Stimulated activated CD4-positive, alpha-beta T cell treated with anti-CD3 and anti-CD28 coated beads, Interleukin-15, amount 100 ng/mL, for 1 hour (primary cell): ENCODE measurements around the gene ZNF385A.
"Not testable (repeated sequence)": the region's sequence is repeated elsewhere in the genome, so short reads cannot be mapped to it uniquely, and the experiment has no call there.

Experiments used
- DNase-seq, 2 donors: peaks; one replicate each; pipeline ENCODE4 v3.0.0-alpha.2; 2020; ENCODE audit warnings: low read depth in 1 of 2, low spot score in 1 of 2

Gene ZNF385A

GRCh38 chr12:54357506-54358190, 26.9 kb downstream of the ZNF385A start:
- no peak for DNase-seq

GRCh38 chr12:54356951-54357356, 27.6 kb downstream of the ZNF385A start:
- DNase-seq: no peak

- DNase-seq: no peak
Measured at GRCh38 chr12:54356228-54356627, 28.3 kb downstream of the ZNF385A start.

- DNase-seq: no peak
Measured at GRCh38 chr12:54355104-54355815, 29.3 kb downstream of the ZNF385A start.

GRCh38 chr12:54354271-54354670, 30.3 kb downstream of the ZNF385A start:
- not testable (repeated sequence) for DNase-seq

GRCh38 chr12:54352891-54353874, 31.4 kb downstream of the ZNF385A start:
- DNase-seq: no peak

DNA sequence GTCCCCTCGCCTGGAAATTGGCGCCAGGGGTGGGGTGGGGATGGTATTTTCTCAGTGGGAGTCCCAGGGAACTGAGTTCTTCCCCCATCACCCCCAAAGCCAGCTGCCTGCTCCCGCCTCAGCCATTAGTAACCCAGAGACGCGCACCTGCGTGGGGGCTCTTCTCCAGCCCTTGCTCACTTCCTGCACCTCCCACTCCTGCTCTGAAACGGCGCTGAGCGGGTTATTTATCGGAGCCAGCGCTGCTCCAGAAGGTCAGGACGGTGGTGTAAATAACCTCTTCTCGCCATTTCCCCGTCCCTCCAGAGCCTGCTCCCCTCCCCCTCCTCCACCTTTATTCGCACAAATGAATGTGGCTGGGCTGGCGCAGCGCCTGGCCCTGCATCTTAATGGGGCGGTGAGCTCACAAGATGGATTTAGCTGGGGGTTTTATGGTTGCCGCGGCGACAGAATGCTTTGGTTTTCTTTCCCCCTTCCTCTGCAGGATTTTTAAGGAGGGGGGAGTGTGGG, 32.5 kb downstream of the ZNF385A start:
- peak in 1 of 2 donors; percentile 22 for DNase-seq

GRCh38 chr12:54351341-54351740, 33.2 kb downstream of the ZNF385A start:
- DNase-seq: no peak

DNA sequence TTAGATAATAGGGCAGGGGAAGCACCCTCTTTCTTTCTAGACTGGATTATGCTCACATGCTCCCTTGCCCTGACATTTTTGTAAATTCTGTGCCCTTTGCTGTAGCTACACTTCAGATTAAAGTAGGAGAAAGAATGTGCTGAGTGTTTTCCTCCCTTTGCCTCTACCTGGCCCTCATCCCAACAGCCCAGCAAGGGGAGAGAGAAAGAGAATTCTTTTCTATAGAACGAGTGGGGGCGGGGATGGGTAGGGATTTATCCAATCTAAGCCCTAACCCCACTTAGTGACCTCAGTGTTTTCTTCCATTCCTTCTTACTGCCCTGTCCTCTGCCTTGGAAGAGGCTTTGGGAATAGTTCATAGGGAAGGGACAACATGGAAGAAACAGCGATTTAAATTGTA, 33.8 kb downstream of the ZNF385A start:
- no peak for DNase-seq

DNA sequence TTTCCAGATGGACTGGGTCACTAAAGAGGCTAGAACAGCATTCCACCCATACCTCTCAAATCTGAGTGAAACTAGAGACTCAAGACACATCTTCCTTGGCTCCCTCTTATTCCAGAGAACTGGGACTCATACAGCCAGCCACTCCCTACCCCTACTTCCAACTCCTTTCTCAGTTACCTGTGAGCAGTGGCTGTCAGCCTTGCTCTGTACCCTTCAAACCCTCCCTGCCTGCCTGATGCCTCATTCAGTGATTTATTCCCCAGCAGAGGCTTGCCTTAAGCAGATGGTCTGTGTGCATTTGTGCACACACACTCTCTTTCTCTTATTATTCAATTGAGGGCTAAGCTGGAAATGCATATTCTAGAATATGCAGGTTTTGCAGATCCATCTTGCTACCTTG, 34.9 kb downstream of the ZNF385A start:
- DNase-seq: no peak

GRCh38 chr12:54349036-54349435, 35.5 kb downstream of the ZNF385A start:
- DNase-seq: no peak

DNA sequence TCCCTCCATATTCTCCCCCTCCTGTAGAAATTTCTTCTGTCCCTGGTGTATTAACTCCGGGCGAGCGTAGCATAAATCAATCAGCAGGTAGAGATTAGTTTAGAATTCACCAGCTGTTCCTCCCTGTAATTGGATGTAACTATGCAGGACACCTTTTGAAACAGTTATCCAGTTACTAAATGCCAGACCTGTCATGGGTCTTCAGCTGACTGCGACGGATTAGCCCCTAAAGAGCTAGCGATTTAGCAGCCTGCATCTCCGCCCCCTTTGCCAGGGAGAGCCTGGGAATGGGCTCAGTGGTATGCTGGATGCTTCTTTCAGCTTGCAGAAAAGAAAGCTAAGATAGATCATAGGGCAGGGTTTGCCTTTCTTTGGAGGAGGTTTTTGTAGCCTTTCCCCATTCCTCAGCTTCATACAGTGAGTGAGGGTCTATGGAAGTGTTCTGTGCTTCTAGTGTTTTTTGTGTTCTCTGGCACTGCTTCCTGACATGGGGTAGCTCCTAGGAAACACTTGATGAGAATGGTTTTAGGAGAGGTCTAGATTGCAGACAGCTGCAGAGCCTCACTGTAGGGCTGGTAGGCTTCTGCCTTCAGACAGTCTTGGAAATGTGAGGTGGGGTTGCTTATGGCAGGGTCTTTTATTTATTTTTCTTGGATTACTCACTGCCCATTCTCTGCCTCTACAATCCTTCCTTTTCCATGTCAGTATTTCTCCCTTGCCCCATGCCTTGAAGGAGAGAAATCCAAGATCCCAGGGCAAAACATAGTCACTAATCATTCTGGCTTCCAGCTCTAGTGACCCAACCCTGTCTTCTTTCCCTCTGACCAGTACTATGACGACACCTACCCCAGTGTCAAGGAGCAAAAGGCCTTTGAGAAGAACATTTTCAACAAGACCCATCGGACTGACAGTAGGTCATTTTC, 42.9 kb downstream of the ZNF385A start:
- no peak for DNase-seq

GRCh38 chr12:54340846-54341245, 43.7 kb downstream of the ZNF385A start:
- DNase-seq: no peak

DNA sequence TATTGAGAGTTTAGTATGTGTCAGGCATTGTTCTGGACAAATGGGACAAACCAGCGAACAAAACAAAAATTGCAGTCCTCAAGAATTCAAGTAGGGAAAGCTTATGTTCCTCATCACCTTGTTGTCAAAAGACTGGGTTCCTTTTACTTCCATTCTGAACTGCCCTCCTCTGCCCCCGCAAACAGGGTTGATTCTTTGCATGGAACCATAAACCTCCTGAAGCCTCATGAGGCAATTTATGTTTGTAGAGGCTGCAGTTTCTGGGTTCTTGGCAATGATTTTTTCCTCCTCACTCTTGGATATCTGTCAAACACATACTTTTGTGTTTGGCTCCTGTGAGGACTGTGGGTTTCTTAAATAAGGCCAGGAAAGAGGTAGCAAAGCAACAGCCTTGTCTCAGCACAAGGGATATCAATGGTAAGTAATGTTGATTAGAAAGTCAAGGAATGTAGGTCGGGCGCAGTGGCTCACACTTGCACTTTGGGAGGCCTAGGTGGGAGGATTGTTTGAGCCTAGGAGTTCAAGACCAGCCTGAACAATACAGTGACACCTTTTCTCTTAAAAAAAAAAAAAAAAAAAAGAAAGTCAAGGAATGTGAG, 45.7 kb downstream of the ZNF385A start:
- no peak for DNase-seq

DNA sequence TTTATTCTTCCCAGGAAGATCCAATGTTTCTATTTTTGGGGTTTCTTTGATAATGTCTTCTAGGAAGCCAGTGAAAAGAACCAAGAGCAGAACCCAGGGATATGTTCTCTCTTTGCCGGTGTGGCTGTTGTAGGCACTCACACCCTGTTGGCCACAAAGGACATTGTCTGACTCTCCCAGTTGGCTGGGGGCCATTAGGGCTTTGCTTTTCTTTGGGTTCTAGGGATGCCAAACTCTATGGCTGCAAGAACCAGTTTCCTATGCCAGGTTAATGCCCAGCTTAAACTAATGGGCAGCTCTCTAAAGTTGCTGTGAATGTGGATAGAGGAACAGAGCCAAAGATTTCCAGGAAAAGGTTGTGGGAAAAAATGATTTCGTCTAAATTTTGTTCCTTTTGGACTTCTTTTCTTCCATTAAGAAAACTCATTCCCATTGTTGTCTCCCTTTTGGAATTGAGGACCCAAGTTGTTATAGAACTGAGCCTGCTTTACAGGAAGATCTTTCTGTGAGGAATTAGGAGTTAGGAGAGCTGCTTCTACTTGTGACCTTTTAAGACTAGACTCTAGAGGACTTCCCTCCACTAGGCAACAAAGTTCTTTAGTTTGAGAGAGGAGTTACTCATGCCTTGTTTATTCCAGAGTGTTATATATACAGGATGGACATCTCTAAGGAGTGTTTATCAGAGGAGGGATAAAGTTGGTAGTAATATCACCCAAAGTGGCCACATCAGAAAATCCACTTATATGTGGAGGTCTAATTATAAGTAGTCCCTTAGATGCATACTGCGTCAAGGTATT, 46.5 kb downstream of the ZNF385A start:
- no peak for DNase-seq

DNA sequence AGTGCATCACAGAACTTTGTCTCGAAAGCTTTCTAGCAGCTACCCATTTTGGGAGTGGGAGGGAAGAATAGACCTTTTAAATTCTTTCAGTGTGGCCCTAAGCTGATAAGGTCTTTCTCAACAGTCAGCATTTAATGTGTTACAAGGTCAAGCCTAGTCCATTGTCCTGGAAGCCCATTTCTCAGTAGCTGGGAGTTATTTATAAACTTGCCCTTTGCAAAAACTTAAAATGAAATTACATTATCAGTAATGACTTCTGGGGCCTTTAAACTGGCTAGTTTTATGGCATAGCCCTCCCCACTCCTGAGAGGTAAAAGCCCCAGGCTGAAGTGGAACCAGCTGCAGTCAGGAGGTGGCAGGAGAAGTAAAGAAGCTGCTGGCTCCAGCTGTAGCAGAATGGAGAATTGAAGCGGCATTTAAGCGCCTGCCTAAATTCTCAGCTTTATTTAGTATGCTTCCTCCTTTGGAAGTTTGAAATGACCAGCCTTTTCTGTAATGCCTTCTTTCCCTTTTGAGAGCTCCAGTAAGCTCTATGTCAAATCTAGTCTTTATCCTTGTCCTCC, 47.2 kb downstream of the ZNF385A start:
- no peak for DNase-seq

DNA sequence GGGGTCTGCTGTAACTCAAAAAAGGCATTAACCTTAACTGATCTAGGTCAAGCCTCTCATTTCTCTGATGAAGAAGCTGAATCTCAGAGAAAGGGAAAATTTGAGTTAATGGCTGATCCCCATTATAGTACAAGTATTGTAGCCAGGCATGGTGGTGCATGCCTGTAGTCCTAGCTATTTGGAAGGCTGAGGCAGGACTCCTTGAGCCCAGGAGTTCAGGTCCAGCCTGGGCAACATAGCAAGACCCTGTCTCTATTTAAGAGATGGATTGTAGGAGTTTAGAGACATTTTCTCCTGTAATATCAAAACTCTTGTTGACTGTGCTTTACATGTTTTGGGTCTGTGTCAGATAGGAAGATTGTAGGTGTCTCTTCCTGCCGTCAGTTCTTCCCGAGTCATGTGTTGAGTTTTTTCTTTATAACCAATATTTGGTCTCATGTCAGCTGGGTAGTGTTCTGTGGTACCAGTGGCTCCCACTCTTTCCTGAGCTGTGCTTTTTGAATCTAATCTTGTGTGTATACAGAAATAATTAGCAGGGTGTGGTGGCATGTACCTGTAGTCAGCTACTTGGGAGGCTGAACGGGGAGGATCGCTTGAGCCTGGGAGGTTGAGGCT, 51.0 kb downstream of the ZNF385A start:
- no peak for DNase-seq

DNA sequence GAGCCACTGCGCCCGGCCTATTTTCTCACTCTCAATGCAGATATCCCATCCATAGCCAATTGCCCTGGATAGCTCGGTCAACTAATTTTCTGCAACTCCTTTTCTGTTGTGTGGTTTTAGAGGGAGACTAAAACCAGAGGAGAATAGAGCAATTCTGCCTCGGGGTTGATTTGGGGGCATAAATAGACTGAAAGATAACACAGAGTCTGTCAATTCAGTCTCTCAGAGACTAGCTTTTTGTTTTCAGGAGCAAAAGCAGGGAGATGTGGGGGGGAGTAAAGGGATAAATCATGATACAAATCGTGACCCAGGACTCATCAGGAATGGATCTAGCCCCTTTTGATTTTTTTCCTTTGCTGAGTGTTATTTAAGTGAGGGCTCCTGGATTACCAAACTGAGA, 53.1 kb downstream of the ZNF385A start:
- no peak for DNase-seq
